GM10248 (cell line): Measurements from ENCODE around the gene GLMP.
"Not testable (repeated sequence)": the region's sequence is repeated elsewhere in the genome, so short reads cannot be mapped to it uniquely, and the experiment has no call there.

Source experiments
- CTCF ChIA-PET: fragments of 300-600 bp; sonication (Branson Sonifier 250); formaldehyde crosslinking; extraction: SDS; loops from one replicate; lab custom pipeline; 2021; ENCODE audit warnings: antibody characterized with exemption; lab: Yijun Ruan, JAX
- POLR2A ChIA-PET: fragments of 350-650 bp; sonication (Branson Sonifier 250); formaldehyde crosslinking; extraction: SDS; loops from one replicate; lab custom pipeline; 2020; ENCODE audit warnings: antibody characterized with exemption; lab: Yijun Ruan, JAX
- DNase-seq: peaks from one replicate; pipeline ENCODE4 v3.0.0; 2012; ENCODE audit errors: extremely low spot score
- TF ChIP-seq, protein P1 (sequence below): IDR thresholded peaks from 2 replicates; pipeline ENCODE4 v1.5.1; 2012; ENCODE audit warnings: mild to moderate bottlenecking, low read depth; ENCODE audit errors: extremely low read depth, missing control alignments, control extremely low read depth

Gene GLMP

DNA sequence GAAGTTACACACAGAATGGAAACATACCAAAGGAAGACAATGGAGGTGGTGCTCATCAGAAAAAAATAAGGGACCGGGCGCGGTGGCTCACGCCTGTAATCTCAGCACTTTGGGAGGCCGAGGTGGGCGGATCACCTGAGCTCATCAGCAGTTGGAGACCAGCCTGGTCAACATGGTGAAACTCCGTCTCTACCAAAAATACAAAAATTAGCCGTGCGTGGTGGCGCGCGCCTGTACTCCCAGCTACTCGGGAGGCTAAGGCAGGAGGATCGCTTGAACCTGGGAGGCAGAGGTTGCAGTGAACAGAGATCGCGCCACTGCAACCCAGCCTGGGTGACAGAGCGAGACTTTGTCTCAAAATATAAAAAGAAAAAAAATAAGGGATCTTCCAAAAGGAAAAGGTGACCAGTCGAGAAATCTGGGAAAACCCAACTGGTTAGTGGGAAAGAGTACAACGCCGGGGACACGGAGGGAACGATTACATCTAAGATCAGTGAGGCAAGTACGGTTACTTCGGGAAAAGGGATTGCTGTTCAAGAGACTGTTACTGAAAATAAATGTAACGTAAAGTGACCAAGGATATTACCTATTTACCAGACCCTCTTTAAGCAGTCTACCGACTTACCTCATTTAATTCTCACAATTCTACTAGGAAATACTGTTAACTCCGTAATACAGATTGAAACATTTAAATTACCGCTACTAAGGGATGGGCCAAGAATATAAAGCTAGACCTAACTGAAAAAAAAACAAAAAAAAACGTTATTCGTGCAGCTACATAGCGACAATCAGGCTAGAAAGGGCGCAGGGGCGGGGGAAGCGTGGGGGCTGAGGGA lies 41.8 kb upstream of the GLMP start:
- ChIA-PET CTCF (interaction anchor here (0.9 to 2.6 kb wide), 7 partner anchors 11 to 247 kb away, joined by 3 to 11 read pairs (median 3); no protein-coding TSS in a partner anchor), POLR2A (interaction anchor here (0.6 kb wide), 1 partner anchor 112 kb away, joined by 12 read pairs; no protein-coding TSS in a partner anchor)
- TF ChIP-seq, protein P1, sequence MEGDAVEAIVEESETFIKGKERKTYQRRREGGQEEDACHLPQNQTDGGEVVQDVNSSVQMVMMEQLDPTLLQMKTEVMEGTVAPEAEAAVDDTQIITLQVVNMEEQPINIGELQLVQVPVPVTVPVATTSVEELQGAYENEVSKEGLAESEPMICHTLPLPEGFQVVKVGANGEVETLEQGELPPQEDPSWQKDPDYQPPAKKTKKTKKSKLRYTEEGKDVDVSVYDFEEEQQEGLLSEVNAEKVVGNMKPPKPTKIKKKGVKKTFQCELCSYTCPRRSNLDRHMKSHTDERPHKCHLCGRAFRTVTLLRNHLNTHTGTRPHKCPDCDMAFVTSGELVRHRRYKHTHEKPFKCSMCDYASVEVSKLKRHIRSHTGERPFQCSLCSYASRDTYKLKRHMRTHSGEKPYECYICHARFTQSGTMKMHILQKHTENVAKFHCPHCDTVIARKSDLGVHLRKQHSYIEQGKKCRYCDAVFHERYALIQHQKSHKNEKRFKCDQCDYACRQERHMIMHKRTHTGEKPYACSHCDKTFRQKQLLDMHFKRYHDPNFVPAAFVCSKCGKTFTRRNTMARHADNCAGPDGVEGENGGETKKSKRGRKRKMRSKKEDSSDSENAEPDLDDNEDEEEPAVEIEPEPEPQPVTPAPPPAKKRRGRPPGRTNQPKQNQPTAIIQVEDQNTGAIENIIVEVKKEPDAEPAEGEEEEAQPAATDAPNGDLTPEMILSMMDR = no peak
- DNase-seq = no peak

DNA sequence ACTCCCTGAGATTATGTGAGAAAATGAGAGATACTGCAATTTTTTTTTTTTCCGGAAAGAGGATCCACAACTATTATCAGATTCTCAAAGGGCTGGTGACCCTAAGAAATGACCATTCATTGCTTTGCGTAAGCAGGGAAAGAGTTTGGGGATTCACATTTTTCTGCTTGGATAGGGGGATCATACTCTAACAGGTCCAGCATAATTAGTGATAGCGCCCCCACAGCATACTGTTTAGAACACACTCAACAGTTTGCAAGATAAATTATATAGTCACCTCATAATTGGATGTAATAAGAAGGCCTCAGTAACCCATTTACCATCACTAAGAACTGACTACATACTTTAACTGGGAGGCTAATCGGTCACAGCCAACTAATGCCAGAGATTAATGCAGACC lies 40.8 kb upstream of the GLMP start:
- TF ChIP-seq, protein P1 = peak; percentile 5
- DNase-seq = no peak
- POLR2A ChIA-PET = interaction anchor here (0.6 to 1.0 kb wide), 2 partner anchors 54 to 111 kb away, joined by 3 to 12 read pairs; partner anchors contain the start of gene SMG5
- CTCF ChIA-PET = interaction anchor here (1.1 to 2.6 kb wide), 5 partner anchors 10 to 49 kb away, joined by 3 to 11 read pairs (median 4); no protein-coding TSS in a partner anchor

DNA sequence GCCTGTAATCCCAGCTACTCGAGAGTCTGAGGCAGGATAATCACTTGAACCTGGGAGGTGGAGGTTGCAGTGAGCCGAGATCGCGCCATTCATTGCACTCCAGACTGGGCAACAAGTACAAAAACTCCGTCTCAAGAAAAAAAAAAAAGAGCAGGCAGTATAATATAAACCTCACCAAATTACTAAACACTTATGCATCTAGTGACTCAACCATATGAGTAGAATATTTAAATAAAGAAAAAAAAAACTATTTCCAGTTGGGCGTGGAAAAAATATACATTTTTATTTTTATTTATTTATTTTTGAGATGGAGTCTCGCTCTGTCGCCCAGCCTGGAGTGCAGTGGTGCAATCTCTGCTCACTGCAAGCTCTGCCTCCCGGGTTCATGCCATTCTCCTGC lies 27.7 kb upstream of the GLMP start:
- POLR2A ChIA-PET = interaction anchor here (0.6 kb wide), 1 partner anchor 134 kb away, joined by 3 read pairs; no protein-coding TSS in a partner anchor
- DNase-seq = not testable (repeated sequence)
- CTCF ChIA-PET = interaction anchor here (0.6 to 1.5 kb wide), 5 partner anchors 10 to 227 kb away, joined by 3 to 4 read pairs (median 4); no protein-coding TSS in a partner anchor

DNA sequence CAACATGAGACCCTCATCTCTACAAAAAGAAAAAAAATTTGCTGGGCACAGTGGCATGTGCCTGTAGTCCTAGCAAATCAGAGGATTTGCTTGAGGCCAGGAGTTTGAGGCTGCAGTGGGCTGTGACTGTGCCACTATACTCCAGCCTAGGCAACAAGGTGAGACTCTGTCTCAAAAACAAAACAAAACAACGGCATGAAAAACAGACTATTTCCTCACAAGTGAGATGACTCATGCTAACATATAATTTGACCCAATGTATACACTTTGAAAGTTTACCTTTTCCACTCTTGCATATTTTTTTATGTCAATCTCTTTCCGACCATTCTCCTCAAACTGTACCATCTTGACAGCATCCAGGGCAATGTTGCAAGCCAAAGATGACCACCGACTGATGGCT lies 25.1 kb upstream of the GLMP start:
- no peak for DNase-seq
- CTCF ChIA-PET = interaction anchor here (0.9 to 4.5 kb wide), 9 partner anchors 10 to 230 kb away, joined by 3 to 23 read pairs (median 6); partner anchors contain the start of genes CCT3 and TSACC
- POLR2A ChIA-PET = no interaction called here
- TF ChIP-seq, protein P1 = no peak

DNA sequence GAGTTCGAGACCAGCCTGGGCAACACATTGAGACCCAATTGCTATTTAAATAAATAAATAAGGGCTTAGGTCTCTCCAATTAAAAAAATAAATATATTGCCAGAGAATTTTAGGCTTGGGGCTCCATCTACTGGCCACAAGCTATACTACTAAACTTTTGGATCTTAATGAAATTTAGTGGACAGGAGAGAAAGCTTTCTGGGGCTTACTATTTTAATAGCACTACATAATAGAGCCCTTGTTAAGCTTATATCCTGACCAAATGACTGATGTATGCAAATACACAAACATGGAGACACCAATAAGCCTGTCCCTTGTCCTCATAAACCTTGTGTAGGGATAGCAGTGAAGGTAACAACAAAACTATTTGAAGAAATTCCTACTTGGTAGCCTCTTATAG lies 24.2 kb upstream of the GLMP start:
- ChIA-PET POLR2A (interaction anchor here (0.6 kb wide), 1 partner anchor 43 kb away, joined by 3 read pairs; no protein-coding TSS in a partner anchor), CTCF (interaction anchor here (0.7 to 4.5 kb wide), 31 partner anchors 9 to 253 kb away, joined by 3 to 26 read pairs (median 4); partner anchors contain the start of genes CCT3, PMF1, SEMA4A and SMG5)
- TF ChIP-seq, protein P1 = peak; percentile 35

DNA sequence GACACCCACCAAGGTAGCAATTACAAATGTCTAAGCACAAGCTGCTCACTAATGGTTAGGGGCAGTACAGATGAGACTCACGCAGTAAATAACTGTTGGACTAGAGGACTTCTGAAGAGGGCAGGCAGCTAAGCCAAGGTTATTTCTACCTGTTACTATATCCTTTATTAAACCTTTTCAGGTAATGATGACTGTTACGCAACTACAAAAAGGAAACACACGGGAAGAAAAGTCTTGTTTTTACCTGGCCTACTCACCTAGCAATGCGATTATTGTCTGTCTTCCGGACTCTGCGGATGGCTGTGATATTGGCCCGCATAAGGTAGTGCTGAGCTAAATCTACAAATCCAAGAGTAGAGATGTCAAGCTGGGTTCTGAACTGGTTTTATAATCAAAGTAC lies 21.4 kb upstream of the GLMP start:
- POLR2A ChIA-PET = no interaction called here
- TF ChIP-seq, protein P1 = no peak
- CTCF ChIA-PET = interaction anchor here (0.6 to 4.5 kb wide), 7 partner anchors 10 to 227 kb away, joined by 3 to 23 read pairs (median 4); partner anchors contain the start of genes SMG5 and TMEM79

More for the DNA sequence above, 24.2 kb upstream of the GLMP start:
- DNase-seq = peak; percentile 35

DNA sequence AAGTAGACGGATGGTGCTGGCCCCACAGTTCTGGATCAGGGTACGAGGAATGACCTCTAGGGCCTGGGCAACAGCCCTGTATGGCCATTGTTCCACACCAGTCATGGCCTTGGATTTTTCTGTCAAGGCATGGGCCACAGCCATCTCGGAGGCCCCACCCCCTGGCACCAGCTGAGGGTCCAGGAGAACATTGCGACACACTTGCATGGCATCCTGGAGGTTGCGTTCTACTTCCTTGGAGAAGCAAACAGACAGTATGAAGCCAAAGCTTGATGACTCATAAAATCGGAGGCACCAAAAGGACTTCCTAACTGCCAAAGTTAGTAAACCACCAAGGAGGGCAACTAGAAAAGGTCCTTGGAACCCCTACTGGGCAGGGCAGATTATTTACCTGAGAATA lies 15.5 kb upstream of the GLMP start:
- CTCF ChIA-PET = interaction anchor here (1.0 to 2.9 kb wide), 2 partner anchors 22 to 211 kb away, joined by 3 to 9 read pairs; no protein-coding TSS in a partner anchor
- TF ChIP-seq, protein P1 = no peak
- DNase-seq = peak; percentile 2
- POLR2A ChIA-PET = no interaction called here

More for the DNA sequence above, 21.4 kb upstream of the GLMP start:
- no peak for DNase-seq
